GM08714 (cell line): ENCODE data around the gene DNTTIP2.
"Not testable (repeated sequence)": the region's sequence is repeated elsewhere in the genome, so short reads cannot be mapped to it uniquely, and the experiment has no call there.

Experiments
- H3K4me3 ChIP-seq: fragments of 200-500 bp; sonication (Bioruptor generic); 2 replicates; pipeline ENCODE4 v1.5.1; 2014; ENCODE audit warnings: mild to moderate bottlenecking, low read length, inconsistent platforms
- ZNF274 ChIP-seq: IDR thresholded peaks from 2 replicates; pipeline ENCODE4 v1.6.1; 2012; ENCODE audit warnings: mild to moderate bottlenecking, low read depth, low read length

DNTTIP2 gene

DNA sequence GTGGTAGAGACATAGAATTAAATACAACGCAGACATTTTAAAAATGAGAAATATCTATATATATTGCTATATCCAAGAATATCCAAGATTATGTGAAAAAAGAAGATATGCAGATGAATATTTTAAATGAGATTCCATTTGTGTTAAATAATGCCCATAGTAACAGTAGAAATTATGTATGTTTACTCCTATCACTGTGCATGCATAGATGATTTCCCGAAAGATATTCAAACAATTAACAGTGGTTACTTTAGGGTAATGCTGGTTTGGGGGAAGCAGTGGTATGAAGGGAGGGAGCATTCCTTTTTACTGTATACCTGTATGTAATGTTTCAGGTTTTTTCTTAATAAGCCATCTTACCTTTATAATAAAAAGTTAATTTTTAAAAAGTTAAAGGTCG is 25.1 kb downstream of the DNTTIP2 start:
- no peak for TF ChIP-seq ZNF274
- no peak overlapping the region for H3K4me3 ChIP-seq

DNA sequence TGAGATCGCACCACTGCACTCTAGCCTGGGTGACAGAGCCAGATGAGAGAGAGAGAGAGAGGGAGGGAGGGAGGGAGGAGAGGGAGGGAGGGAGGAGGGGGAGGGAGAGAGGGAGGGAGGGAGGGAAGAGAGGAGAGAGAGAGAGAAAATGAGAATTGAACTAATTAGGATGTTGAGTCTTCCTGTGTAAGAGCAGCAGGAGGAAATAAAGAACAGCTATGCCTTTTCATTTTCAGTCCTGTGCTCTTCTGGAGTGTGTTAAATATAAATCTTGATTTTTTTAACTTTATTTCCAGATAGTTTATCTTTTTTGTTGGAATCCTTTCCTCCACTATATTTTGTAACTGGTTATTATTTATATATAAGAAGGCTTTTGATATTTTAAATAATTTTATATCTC is 27.1 kb downstream of the DNTTIP2 start:
- no peak for TF ChIP-seq ZNF274
- H3K4me3 ChIP-seq, result no peak overlapping the region

DNA sequence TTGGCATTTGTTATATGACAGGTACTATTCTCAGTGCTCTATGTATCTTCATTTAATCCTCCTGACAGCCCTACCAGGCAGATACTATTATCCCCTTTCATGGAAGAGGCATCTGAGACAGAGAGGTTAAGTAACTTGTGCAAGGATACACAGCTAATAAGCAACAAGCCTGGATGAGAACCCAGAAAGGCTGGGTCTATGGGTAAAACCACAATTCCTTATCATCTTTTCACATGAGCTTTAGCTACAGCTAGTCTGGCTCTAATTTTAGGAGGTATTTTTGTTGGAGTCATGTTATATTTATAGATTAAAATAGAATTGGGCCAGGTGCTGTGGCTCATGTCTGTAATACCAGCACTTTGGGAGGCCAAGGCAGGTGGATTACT is 27.7 kb downstream of the DNTTIP2 start:
- no peak overlapping the region for H3K4me3 ChIP-seq
- TF ChIP-seq ZNF274, result no peak

DNA sequence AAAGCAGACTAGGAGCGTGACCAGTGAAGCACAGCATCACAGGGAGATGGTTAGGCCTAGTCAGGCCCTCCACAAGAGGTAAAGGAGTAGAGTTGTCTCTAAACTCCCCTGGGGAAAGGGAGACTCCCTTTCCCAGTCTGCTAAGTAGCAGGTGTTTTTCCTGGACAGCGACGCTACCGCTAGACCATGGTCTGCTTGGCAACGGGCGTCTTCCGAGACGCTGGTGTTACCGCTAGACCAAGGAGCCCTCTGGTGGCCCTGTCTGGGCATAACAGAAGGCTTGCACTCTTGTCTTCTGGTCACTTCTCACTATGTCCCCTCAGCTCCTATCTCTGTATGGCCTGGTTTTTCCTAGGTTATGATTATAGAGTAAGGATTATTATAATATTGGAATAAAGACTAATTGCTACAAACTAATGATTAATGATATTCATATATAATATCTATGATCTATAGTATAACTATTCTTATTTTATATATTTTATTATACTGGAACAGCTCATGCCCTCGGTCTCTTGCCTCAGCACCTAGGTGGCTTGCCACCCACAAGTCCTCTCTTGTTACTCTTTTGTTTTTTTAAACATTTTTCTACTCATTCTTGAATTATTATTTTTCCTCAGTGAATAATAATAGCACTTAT is 28.2 kb downstream of the DNTTIP2 start:
- not testable (repeated sequence) for H3K4me3 ChIP-seq

DNA sequence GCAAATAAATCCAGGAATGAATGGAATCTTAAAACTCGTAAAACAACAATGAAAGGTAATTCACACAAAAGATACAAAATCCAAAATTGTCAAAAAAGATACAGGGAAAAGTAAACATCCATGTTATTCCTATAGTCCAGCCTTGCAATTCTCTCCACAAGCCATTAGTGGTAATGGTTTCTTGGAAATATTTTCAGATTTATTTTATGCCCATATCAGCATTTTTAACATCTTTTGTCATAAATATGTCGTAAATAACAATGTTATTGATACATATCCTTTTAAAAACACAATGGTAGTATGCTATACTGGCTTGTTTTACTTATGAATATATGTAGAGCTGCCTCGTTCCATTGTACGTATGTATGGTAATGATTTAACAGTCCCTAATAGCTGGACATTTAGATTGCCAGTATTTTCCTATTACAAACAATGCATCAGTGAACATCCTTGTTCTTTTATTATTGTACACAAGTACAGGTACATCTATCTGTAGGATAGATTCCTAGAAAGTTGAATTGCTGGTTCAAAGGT is 30.6 kb downstream of the DNTTIP2 start:
- TF ChIP-seq ZNF274, result no peak
- H3K4me3 ChIP-seq, result peak overlapping the region; percentile 84

DNA sequence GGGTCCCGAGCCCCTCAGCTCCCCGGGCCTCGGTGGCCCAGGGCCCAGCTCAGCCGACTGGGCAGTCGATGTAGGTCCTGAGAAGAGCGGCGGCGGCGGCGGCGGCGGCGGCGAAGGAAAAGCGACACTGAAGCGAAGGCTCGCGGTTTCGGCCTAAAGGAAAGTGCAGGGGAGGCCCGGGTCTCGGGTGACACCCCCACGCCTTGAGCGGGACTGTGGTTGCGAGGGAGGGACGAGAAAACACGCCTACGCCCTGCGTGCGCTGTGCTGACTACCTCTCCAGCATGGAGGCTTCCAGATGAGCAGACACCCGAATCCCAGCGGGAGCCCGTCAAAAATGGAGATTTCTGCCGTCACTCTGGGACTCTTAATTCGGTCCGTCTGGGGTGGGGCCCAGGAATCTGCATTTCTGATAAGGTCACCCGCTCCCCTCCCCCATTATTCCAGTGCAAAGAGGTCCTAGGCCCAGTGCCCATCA is 31.2 kb downstream of the DNTTIP2 start:
- TF ChIP-seq ZNF274, result no peak
- peak overlapping the region; percentile 84 for H3K4me3 ChIP-seq

DNA sequence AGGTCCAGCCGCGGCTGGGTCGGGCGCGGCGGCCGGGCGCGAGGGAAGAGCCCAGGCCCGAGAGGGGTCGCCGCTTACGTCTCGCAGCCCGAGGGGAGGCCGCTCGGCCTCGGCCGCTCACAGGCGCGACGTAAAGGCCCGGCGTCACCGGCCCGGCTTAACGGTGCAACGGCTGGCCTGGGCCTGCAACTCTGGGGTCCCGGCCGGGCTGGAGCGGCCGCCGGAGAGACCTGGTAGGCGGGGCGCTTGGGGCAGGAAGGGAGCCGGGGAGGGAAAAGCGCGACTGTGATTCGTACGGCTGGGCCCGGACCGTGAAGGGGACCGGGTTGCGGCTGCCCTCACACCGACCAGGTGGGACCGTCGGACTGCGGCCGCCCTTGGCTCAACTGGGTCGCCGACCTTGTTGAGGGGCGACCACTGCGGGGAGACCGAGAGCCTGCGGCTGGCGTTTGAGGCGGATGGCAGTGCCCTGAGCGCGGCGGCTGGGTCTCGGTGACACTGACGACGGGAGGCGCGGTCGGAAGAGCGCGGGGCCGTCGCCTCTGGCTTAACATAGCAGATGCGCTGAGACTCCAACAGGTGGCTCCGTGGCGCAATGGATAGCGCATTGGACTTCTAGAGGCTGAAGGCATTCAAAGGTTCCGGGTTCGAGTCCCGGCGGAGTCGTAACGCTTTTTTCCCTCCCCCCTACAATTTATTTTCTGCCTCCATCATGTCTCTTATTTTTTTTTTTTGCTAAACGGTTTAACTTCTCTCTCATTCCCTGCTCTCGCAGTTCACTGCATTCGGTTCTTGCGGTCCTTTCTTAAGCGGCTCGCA is 31.8 kb downstream of the DNTTIP2 start:
- TF ChIP-seq ZNF274, result no peak
- peak overlapping the region; percentile 84 for H3K4me3 ChIP-seq

DNA sequence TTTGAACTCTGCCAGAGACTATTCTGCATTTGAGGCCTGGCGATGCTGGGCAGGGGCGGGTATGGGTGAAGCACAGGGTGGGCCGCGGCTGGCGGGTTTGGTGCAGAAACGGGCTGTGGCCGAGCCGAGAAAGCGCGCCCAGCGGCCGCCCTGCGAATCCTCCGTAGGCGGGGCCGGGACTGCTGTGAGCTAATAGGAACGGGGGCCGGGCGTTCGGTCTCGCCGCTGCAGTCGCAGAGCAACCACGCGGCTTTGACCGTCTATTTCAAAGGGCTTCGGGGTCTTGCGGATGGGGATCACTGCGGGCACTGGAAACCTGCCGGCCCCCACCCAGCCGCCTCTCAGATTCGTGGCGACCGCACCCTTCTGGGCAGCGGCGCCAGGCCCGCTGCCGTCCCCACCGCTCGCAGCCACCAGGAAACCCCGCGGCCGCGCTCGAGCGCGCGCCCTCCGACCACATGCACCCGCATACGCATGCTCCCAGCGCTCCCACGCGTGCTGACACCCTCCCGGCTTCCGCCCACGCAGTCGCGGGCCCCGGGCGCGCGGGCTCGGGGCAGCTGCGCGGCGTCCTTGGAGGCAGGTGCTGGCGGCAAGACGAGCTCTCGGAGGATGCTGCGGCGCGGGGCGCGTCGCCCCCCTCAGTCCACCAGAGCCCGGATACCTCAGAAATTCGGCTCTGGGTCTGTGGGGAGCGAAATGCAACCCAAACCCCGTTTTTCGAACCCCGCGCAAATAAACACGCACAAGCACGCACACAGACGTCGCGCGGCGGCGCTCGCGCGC is 32.6 kb downstream of the DNTTIP2 start:
- TF ChIP-seq ZNF274, result no peak

DNA sequence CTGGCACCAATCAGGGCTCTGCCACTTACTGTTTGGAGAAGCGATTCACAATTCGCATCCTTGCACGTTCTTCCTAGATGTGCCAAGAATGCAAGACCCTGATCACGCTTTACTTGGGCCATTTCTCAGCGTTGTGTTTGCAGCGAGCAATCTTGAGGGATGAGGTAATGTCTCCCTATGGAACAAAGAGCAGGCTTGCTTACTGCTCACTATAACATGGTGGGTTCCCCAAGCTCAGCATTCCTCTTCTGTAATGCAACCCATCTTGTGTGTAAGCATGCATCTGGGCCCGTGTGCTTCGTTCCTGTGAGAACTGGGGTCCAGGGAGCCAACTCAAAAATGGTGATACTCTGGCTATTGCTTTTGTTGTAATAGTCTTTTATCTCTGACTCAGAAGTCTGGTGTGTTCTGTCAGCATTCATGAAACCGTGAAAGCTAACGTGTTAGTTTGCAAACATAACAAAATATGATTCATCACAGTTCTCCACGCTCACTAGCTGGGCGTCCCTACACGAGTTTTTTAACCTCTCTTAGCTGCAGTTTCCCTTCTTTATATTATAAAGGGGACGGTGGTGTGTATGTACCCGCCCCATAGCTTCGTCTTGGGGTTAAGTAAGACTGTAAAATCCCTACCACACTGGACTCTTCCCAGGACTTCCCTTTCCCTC is 33.3 kb downstream of the DNTTIP2 start:
- TF ChIP-seq ZNF274, result no peak
- peak overlapping the region; percentile 84; the same call in 1 of the 2 replicates for H3K4me3 ChIP-seq

More for the DNA sequence above, 32.6 kb downstream of the DNTTIP2 start:
- peak overlapping the region; percentile 84 for H3K4me3 ChIP-seq

DNA sequence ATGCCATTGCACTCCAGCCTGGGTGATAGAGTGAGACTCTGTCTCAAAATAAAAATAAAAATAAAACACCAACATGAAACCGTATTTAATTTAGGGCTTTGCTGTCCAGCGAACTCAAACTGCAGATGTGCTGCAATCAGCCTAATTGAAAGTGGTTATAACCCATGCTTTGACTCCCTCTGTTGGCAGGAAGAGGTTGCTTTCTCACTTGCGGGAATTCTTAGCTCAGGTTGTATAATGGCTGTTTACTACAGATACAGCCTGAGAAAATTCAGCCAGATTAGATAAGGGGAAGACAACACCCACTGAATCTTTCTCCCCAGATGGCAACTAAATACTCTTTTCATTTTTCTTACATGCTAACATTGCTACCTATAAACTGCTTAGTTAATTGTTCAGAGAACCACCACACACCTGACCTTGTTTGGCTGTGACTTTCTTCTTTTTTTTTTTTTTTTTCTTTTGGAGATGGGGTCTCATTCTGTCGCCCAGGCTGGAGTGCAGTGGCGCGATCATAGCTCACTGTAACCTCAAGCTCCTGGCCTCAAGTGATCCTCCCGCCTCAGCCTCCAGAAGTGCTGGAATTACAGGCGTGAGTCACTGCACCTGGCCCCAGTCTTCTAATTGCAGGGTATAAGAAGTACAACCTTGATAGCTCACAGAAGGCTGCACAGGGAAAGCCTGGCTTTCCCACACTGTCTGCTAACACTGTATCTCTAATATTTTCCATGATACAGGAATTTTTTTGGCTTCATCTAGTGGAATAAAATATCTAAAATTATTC is 34.6 kb downstream of the DNTTIP2 start:
- no peak for TF ChIP-seq ZNF274
- H3K4me3 ChIP-seq, result no peak overlapping the region

DNA sequence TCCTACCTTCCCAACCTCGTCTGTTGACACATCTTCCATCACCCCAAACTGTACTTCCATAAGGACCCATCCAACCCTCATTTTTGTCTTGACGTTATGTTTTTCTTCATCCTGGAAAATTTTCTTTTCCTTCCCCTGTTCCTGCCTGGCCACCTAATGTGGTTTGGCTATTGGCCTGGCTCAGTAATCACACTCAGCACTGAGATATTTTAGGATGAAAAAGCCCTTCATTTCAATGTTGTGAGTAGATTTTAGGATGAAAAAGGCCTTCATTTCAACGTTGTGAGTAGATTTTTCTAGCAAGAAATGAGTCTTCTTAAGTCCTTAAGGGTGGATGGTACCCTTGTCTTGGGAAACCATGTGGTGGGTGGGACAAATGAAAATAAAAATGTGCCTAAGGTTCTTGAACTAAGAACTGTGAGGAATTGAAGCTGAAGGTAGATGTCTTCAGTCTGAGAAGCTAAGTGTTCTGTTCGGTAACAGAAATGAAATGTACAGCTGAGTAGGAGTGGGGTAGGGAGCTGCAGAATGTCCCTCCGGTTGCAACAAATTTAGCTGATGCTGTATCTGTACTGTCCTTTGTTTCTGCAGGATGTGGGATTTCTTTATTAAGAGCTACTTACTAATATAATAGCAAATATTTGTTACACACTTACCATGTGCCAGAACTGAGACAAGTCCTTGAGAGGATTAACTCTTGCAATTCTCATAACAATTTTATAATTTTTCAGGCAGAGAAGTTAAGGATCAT is 36.1 kb downstream of the DNTTIP2 start:
- no peak for TF ChIP-seq ZNF274
- H3K4me3 ChIP-seq, result no peak overlapping the region

DNA sequence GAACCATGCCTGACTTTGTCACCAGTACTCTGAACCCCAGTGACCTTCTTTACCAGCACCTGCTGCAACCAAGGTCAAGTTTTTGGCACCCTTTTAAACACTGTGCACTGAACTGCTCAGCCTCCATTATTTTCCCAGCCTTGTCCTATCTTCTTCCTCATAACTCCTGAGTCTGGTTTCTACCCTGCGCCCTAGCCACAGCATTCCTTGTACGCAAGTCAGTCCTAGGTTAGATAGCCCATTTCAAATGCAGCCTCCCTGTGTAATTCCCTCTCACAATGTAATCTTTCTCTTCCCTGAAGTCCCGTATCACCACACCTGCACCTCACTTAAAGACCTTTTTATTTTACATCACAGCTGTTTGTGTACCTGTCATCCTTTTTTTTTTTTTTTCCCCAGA is 37.2 kb downstream of the DNTTIP2 start:
- H3K4me3 ChIP-seq, result no peak overlapping the region
- no peak for TF ChIP-seq ZNF274
